ENCODE results near the gene ARL6IP5.

DNA sequence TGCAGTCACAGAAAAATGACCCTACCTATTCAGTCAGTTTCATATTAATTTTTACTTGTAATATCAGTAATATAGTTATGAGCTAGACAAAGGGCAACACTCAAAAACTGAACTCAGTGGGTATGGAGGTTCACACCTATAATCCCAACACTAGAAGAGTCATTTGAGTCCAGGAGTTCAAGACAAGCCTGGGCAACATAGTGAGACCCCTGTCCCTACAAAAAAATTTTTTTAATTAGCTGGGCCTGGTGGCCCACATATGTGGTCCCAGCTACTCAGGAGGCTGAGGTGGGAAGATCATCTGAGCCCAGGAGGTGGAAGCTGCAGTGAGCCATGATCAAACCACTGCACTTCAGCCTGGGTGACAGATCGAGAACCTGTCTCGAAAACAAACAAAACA, 35.7 kb upstream of the ARL6IP5 start:
- TF ChIP-seq SPI1 (IDR thresholded peaks at IDR 0.05; ENCODE audit: borderline replicate concordance, low read depth, low read length) (no peak), NONO (IDR thresholded peaks at IDR 0.05; ENCODE audit: low read depth in 2 of 2, low read length in 1 of 2) (no peak), ATF7 (IDR thresholded peaks at IDR 0.05) (no peak), EZH2 (IDR thresholded peaks at IDR 0.05; ENCODE audit: borderline replicate concordance, low read depth, low read length) (no peak), EP300 (IDR thresholded peaks at IDR 0.05; ENCODE audit: low read length) (no peak)

Data from K562 (cell line).